Activated B cell treated with CpG ODN at 0.5 μM for 24 hours (primary cell): Measurements from ENCODE around the gene GINS2. TPM values are rescaled to one million over a fixed set of nuclear protein-coding genes. Genes with fewer than 3 reads are reported as not detected.

Experiments used
- ATAC-seq: fragments of 200-7000 bp; cut with Tn5 transposase; one replicate; pipeline ENCODE4 v1.10.0; 2021; ENCODE audit warnings: low read depth, mild to moderate bottlenecking, moderate library complexity
- CTCF ChIA-PET: fragments of 350-600 bp; sonication (Branson Sonifier 250); formaldehyde crosslinking; loops from one replicate; lab custom pipeline; 2021; ENCODE audit warnings: antibody characterized with exemption; lab: Charles Lee
- POLR2A ChIA-PET: fragments of 350-600 bp; sonication (Branson Sonifier 250); formaldehyde crosslinking; loops from one replicate; lab custom pipeline; 2021; ENCODE audit warnings: antibody characterized with exemption; lab: Charles Lee
- DNase-seq: peaks from one replicate; pipeline ENCODE4 v3.0.0; 2022
- H3K27ac Mint-ChIP-seq: one replicate; pipeline ENCODE4 v1.8.0; 2020; ENCODE audit warnings: mixed read lengths
- H3K27me3 Mint-ChIP-seq: one replicate; pipeline ENCODE4 v1.8.0; 2021; ENCODE audit warnings: mixed read lengths
- H3K36me3 Mint-ChIP-seq: one replicate; pipeline ENCODE4 v1.8.0; 2021; ENCODE audit warnings: low read depth, mixed read lengths
- H3K4me1 Mint-ChIP-seq: one replicate; pipeline ENCODE4 v1.8.0; 2021; ENCODE audit warnings: mixed read lengths
- H3K4me3 Mint-ChIP-seq: one replicate; pipeline ENCODE4 v1.8.0; 2020; ENCODE audit warnings: mild to moderate bottlenecking, mixed read lengths
- H3K9me3 Mint-ChIP-seq: one replicate; pipeline ENCODE4 v1.8.0; 2020; ENCODE audit warnings: mixed read lengths
- CTCF ChIP-seq: fragments of 200-600 bp; IDR thresholded peaks from one replicate; pipeline ENCODE4 v1.8.0; 2022; ENCODE audit warnings: antibody characterized with exemption, mild to moderate bottlenecking
- intact Hi-C: fragments of 100-400 bp; cut with micrococcal nuclease; formaldehyde crosslinking; loops from one replicate; pipeline ENCODE4 v1.15.1; 2024
- total RNA-seq: library from RNA; stranded (reverse); gene quantifications from 2 replicates; pipeline ENCODE4 v1.2.3, GENCODE V29; 2022

The GINS2 gene
- total RNA-seq, 1 donor from 2014 or later = 6.0 TPM

DNA sequence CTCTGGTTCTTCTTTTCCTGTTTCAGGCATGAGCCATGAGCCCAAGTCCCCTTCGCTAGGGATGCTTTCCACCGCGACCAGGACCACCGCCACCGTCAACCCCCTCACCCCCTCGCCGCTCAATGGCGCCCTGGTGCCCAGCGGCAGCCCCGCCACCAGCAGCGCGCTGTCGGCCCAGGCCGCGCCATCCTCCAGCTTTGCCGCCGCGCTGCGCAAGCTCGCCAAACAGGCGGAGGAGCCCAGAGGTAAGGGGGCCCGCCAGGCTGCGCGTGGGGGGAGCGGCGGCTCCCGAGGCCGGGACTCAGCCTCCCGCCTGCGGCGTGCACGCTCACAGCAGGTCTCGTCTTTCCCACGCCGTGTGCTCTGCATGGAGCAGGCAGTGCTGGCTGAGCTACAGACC, 54.9 kb downstream of the GINS2 start:
- H3K9me3 Mint-ChIP-seq = peaks cover 4% of the 10 kb centered on the region
- H3K27ac Mint-ChIP-seq = no peak overlapping the region
- TF ChIP-seq CTCF = no peak
- no peak overlapping the region for H3K4me3 Mint-ChIP-seq
- peaks cover 18% of the 10 kb centered on the region for H3K36me3 Mint-ChIP-seq
- intact Hi-C loops = no loop called here
- DNase-seq (no peak), ATAC-seq (no peak)
- CTCF ChIA-PET = no interaction called here
- no peaks in the 10 kb centered on the region for H3K27me3 Mint-ChIP-seq
- H3K4me1 Mint-ChIP-seq = peaks cover 11% of the 10 kb centered on the region
- POLR2A ChIA-PET = no interaction called here

GRCh38 chr16:85633438-85633743, 55.4 kb downstream of the GINS2 start:
- no peak for TF ChIP-seq CTCF
- ChIA-PET CTCF (no interaction called here), POLR2A (no interaction called here)
- intact Hi-C loops = no loop called here
- Mint-ChIP-seq H3K27ac (no peak overlapping the region), H3K36me3 (peaks cover 22% of the 10 kb centered on the region), H3K4me3 (no peak overlapping the region), H3K4me1 (peaks cover 11% of the 10 kb centered on the region), H3K27me3 (no peaks in the 10 kb centered on the region), H3K9me3 (peaks cover 4% of the 10 kb centered on the region)
- DNase-seq (no peak), ATAC-seq (no peak)

- POLR2A ChIA-PET = no interaction called here
Measured at GRCh38 chr16:85632709-85633437, 55.9 kb downstream of the GINS2 start.

DNA sequence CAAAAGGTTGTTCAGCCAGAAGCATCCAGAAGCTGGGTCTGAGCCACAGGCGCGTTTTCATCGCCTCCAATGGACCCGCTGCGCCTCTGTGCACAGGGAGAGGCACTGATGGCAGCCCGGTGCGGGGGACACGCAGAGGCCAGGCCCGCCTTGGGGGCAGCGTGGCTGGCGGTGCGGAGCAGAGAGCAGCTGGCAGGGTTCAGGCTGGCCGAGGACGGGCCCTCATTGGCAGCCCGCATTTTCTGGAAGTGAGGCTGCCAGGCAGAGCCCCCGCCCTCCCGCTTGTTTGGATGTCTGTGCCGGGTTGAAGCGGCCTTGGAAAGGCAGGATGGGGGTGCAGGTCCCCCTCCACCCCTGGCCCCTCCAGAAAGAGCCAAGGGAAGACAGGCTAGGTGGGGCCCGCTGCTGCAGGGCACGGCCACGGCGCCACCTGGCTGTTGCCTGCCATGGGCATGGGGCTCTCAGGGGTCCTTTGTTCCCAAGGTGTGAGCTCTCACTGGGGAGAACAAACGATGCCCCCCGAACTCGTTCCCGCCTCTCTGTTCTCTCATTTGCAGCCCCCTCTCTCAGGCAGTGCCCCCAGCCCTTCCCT, 56.9 kb downstream of the GINS2 start:
- intact Hi-C loops = no loop called here
- H3K4me3 Mint-ChIP-seq = no peak overlapping the region
- peaks cover 4% of the 10 kb centered on the region for H3K9me3 Mint-ChIP-seq
- peaks cover 19% of the 10 kb centered on the region for H3K36me3 Mint-ChIP-seq
- ChIA-PET POLR2A (no interaction called here), CTCF (no interaction called here)
- DNase-seq (no peak), ATAC-seq (no peak)
- no peak for TF ChIP-seq CTCF
- H3K27me3 Mint-ChIP-seq = no peaks in the 10 kb centered on the region
- H3K27ac Mint-ChIP-seq = no peak overlapping the region
- peaks cover 11% of the 10 kb centered on the region for H3K4me1 Mint-ChIP-seq

More at GRCh38 chr16:85632709-85633437, 55.9 kb downstream of the GINS2 start:
- ATAC-seq = no peak
- Mint-ChIP-seq H3K27ac (no peak overlapping the region), H3K36me3 (peaks cover 19% of the 10 kb centered on the region), H3K27me3 (no peaks in the 10 kb centered on the region), H3K4me1 (peaks cover 11% of the 10 kb centered on the region), H3K9me3 (peaks cover 4% of the 10 kb centered on the region), H3K4me3 (no peak overlapping the region)
- intact Hi-C loops = no loop called here
- DNase-seq = no peak
- CTCF ChIA-PET = no interaction called here
- TF ChIP-seq CTCF = no peak

DNA sequence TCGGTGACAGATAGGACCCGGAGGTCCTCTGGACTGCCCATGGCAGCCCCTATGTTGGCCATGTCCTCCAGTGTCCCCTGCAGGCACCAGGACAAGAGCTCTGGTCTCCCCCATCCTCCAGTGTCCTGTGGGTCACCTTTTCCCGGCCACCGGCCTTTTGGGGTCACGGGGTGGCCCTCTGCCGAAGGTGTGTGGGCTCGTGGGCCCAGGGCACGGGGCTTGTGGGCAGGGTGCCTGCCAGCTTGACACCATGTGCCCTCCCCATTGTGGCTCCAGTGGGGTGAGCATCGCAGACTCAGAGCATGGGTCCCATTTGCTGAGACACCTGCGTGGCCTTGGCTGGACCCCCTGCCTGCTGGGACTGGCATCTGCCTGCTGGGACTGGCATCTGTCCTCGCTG, 57.5 kb downstream of the GINS2 start:
- ChIA-PET CTCF (interaction anchor here (1.0 kb wide), 1 partner anchor 215 kb away, joined by 3 read pairs; no protein-coding TSS in a partner anchor), POLR2A (no interaction called here)
- H3K27ac Mint-ChIP-seq = no peak overlapping the region
- intact Hi-C loops = no loop called here
- H3K4me1 Mint-ChIP-seq = peaks cover 16% of the 10 kb centered on the region
- no peak overlapping the region for H3K4me3 Mint-ChIP-seq
- ATAC-seq = no peak
- H3K27me3 Mint-ChIP-seq = no peaks in the 10 kb centered on the region
- peaks cover 19% of the 10 kb centered on the region for H3K36me3 Mint-ChIP-seq
- no peak for DNase-seq
- TF ChIP-seq CTCF = no peak
- peaks cover 4% of the 10 kb centered on the region for H3K9me3 Mint-ChIP-seq
